HG03060 (cell line): ENCODE results near the gene GNAQ.

Experiments used
- ATAC-seq: cut with Tn5 transposase; IDR thresholded peaks from one replicate; pipeline ENCODE4 v1.9.1; 2021; ENCODE audit warnings: low read depth, moderate number of reproducible peaks; ENCODE audit not compliant: unreplicated experiment

Gene GNAQ

GRCh38 chr9:77679088-77679487 is 352.5 kb downstream of the GNAQ start:
- ATAC-seq = no peak

GRCh38 chr9:77677957-77678535 is 353.6 kb downstream of the GNAQ start:
- no peak for ATAC-seq

DNA sequence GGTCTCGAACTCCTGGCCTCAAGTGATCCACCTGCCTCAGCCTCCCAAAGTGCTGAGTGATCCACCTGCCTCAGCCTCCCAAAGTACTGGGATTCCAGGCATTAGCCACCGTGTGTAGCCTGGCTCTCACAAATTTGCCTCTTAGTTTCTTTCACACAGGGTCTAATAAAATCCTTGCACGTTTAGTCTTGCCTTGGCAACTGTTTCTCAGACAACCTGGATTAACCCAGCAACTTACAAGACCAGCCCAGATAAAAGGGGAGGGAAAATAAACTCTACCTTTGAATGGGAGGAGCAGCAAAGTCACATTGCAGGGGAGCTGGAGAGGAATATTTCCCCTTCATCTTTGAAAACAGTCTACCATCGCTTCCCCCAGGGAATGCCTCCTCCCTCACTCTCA is 354.2 kb downstream of the GNAQ start:
- ATAC-seq = no peak

DNA sequence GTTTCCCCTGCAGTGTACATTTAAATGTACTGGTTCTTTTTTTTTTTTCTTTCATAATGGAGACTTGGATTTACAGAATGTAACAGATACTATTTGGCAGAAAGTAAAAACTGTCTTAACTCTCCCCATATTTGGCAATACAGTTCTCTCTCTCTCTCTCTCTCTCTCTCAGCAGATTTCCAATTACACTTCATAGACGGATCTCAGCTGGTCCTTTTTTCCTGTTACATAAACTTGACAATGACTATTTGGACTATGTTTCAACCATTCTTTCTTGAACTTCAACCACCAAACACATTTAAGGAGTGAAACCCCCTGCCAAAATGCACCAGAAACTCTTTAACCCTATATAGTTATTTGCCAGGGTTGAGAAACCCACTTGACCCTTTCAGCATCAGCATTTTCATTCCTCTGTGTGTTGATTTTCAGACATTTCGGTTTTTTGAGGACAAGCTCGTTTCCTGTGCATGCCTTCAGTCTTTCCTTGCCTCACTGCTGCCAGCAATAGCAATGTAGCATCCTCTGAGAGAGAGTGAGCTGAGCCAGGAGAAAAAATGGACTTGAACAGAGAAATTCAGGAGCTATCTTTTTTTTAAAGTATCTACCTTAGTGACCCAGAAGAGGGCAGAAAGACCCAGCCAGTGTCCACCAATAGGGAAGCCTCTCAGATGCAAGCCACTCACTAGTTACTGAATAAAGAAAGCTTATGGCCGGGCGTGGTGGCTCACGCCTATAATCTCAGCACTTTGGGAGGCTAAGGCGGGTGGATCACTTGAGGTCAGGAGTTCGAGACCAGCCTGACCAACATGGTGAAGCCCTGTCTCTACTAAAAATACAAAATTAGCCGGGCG is 357.4 kb downstream of the GNAQ start:
- no peak for ATAC-seq

- ATAC-seq = no peak
Measured at GRCh38 chr9:77672183-77672582, 359.4 kb downstream of the GNAQ start.

DNA sequence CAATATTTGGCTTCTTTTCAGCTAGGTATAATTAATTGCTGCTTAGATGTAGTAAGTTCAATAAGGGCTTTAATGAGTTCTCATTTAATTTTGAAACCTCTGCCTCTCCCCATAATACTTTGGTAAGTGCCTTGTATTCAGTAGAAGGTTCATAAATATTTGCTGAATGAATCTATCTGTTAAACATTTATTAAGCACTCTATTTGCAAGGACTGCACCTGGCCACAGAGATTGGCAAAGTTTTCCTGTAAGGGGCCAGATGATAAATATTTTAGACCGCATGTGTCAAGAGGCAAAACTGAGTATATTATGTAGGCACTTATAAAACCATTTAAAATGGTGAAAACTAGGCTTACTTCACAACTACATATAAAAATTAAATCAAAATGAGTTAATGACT is 364.5 kb downstream of the GNAQ start:
- no peak for ATAC-seq
